NOMO-1 treated with DMSO at 0.1 percent for 48 hours (cell line): ENCODE results near the gene CSF1R.

ENCODE experiments used
- DNase-seq: peaks from one replicate; lab custom pipeline; 2025; ENCODE audit not compliant: unreplicated experiment; lab: John Stamatoyannopoulos, UW

Gene CSF1R

GRCh38 chr5:150085950-150086715 is at the start of gene CSF1R:
Gene CSF1R (minus strand): TSS chr5:150086554. CDS start chr5:150086427, 127 bp downstream.
- DNase-seq, result peak; percentile 53

- DNase-seq, result no peak
Measured at GRCh38 chr5:150135557-150136304, 49.4 kb upstream of the CSF1R start.

GRCh38 chr5:150134198-150134588 is 47.8 kb upstream of the CSF1R start:
- no peak for DNase-seq

- DNase-seq, result no peak
Measured at GRCh38 chr5:150133581-150134197, 47.3 kb upstream of the CSF1R start.

GRCh38 chr5:150132740-150133139 is 46.4 kb upstream of the CSF1R start:
- no peak for DNase-seq

- peak; percentile 81 for DNase-seq
Measured at GRCh38 chr5:150131978-150132694, 45.8 kb upstream of the CSF1R start.

GRCh38 chr5:150131461-150131860 is 45.1 kb upstream of the CSF1R start:
- DNase-seq, result no peak

GRCh38 chr5:150130493-150130922 is 44.2 kb upstream of the CSF1R start:
- DNase-seq, result no peak

- peak; percentile 72 for DNase-seq
Measured at GRCh38 chr5:150129813-150130492, 43.6 kb upstream of the CSF1R start.

- DNase-seq, result no peak
Measured at GRCh38 chr5:150129454-150129812, 43.1 kb upstream of the CSF1R start.

- DNase-seq, result no peak
Measured at GRCh38 chr5:150126921-150127265, 40.5 kb upstream of the CSF1R start.

- DNase-seq, result no peak
Measured at GRCh38 chr5:150126199-150126920, 40.0 kb upstream of the CSF1R start.

- DNase-seq, result no peak
Measured at GRCh38 chr5:150125334-150125733, 39.0 kb upstream of the CSF1R start.

GRCh38 chr5:150124596-150124995 is 38.2 kb upstream of the CSF1R start:
- no peak for DNase-seq

GRCh38 chr5:150124111-150124557 is 37.8 kb upstream of the CSF1R start:
- peak; percentile 55 for DNase-seq

- no peak for DNase-seq
Measured at GRCh38 chr5:150123542-150123941, 37.2 kb upstream of the CSF1R start.

- no peak for DNase-seq
Measured at GRCh38 chr5:150122536-150123481, 36.5 kb upstream of the CSF1R start.

- DNase-seq, result peak; percentile 79
Measured at GRCh38 chr5:150122158-150122510, 35.8 kb upstream of the CSF1R start.
